Islet of Langerhans (tissue), 1 donor: ENCODE measurements around the gene SYNE2.
"Not testable (repeated sequence)": the region's sequence is repeated elsewhere in the genome, so short reads cannot be mapped to it uniquely, and the experiment has no call there.

Source experiments
- FAIRE-seq: peaks from one replicate; lab custom pipeline; 2011; peaks lifted over from hg19 to GRCh38; lab: Jason Lieb, UNC

SYNE2 gene

DNA sequence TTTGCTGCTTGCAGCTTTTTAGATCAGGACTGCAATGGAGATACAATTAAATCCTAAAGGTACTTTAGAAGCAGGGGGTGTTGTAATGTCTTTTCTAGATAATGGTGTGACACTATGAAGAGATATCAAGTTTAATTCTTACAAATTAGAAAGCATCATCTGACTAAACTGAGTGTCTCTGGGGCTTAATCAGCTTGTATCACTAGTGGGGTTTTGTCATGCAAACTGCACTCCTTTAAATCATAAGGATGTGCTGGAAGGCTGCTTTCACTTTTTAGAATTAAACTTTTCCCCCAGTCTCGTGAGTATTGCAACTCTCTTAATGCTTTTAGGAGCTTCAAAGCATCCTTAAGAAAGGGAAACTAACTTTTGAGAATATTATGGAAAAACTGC is 222.8 kb downstream of the SYNE2 start:
- FAIRE-seq: no peak

DNA sequence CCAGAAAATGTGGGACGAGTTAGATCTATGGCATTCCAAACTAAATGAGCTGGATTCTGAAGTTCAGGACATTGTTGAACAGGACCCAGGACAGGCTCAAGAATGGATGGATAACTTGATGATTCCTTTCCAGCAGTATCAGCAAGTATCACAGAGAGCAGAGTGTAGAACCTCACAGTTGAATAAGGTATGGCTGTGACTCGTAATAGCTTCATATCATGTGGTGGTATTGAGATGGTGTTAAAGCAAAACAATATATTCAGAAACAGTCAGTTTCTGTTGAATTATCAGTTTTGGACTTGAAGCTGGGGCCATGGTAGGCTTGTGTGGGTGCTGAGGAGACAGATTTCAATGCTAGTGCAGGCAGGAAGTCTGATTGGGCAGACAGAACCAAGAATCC is 227.6 kb downstream of the SYNE2 start:
- no peak for FAIRE-seq

DNA sequence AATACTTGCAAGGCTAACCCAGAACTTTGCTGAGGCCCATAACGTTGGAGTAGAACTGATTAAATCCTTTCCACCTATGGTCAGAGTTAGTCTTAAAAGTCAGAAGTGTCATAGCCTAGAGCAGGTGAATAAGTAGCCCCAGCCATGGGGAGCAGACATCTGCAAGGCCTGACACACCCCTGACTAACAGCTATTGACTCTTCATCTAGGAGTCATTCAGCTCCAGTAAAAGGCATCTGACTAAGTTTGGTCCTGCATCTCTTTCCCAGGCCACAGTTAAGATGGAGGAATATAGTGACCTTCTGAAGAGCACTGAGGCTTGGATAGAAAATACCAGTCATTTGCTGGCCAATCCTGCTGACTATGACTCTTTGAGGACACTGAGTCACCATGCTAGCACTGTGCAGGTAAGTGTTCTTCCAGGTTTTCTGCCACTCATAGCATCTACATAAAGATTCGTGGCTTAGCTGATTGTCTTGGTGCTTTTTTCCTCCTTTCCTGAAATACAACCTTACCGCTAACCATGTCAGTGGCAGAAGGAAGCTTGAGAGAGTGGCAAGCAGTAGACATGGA is 228.5 kb downstream of the SYNE2 start:
- FAIRE-seq: no peak

DNA sequence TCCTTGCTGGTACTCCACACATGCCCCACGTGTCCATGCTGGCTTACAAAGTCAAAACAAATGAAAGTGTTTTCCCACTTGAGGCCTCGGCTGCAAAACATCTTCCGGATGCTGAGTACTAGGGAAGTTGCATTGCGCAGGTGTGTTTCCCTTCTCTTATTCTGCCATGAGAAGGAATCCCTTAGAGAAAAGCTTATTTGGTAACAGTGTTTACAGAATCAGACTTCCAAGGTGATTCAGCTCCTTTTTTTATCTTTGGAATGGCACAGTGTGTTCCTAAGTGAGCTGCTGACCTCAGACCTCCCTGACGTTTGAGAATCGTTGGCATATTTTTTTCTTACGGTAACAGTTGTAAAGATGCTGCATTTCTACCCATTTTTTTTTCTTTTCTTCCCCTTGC is 230.0 kb downstream of the SYNE2 start:
- FAIRE-seq: no peak

DNA sequence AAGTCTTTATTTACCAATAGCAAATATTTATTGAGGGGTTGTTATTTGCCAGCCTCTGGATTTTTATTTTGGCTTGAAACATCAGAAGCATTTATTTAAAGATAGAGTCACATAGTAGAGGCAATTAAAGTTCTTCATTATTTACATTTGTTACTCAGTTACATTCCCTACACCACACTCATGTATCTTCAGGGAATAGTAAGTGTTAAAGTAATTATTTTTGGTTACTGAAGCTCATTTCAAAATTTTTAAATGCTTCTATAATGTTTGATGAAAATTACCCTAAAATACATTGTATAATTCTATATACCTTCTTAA is 235.8 kb downstream of the SYNE2 start:
- FAIRE-seq: no peak

DNA sequence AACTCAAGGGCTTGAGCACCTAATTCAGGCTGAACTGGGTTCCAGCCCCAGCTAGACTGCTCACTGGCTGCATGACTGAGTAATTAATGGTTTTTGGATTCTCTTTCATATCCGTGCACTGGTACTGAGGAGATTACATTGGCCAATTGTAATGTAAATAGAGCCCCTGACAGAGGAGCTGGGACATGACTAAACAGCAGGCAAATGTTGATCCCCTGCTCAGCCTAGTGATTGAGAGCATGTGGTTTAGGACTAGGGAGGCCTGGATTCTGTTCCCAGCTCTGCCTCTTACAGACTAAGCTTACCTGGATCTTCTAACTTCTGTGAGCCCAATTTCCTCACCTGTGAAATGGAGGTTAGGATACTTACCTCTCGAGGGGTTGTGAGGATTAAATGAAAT is 237.1 kb downstream of the SYNE2 start:
- no peak for FAIRE-seq

DNA sequence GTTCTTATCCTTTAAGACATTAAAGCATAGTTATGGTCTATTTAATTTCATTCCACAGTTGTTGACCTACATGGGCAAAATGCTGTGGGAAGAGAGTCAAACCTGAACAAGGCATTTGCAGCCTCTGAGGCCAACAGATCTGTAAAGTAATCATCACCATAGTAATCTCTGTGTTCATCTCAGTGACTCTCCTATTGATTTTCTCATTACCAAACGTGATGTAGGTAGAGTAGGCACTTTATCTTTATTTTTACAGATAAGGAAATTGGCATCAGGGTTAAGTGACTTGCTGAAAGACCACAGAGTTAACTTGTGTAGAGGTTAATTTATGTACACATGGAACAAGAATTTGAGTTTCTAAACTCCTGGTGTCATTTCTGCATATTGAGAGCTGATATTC is 238.4 kb downstream of the SYNE2 start:
- FAIRE-seq: no peak

DNA sequence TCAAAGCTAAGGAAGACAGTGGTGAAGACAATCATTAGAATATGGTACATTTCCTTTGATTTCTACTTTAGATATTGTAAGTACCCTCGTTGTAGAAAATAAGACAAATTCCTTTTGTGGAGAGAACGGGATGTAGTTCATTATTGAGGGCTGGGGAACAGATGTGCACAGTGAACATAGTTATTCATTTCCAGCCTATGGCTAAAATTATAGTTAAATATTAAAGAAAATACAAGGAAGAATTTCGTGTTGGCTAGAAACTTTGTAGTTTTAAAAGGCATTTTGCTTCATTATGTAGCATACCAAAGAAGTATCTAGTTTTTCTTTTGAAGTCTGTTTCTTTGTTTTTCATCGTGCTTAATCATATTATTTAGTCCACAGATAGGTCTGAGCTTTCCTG is 239.5 kb downstream of the SYNE2 start:
- no peak for FAIRE-seq

DNA sequence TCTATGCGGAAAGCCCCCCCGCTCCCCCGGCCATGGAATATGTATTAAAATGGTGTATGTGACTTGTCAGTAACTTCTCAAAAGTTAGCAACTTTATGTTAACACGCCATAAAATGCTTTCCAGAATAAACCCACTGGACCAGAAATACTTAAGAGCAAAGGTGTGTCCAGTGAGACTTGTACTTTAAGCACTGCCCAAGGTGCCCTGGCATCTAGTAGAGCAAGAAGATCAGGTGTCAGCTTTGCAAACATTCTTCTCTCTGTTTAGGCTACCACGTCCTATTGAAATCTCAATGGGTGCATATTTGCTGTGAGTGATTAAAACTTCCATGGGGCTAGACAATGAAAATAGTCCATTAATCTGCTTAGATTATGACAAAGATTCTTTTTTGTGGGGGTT is 240.1 kb downstream of the SYNE2 start:
- no peak for FAIRE-seq

DNA sequence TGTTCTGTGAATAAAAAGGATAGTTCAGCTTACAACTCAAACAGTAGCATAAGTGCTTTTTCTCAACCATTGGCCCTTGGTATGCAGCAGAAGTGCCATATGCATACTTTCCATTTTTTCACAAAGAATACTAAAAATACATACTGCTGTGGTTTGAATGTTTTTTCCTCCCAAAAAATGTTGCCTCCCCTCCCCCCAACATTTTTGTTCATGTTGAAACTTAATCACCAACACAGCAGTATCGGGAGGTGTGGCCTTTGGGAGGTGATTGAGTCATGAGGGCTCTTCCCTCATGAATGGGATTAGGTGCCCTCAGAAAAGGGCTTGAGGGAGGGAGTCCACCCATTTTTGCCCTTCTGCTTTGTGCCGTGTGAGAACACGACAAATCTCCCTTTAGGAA is 242.8 kb downstream of the SYNE2 start:
- FAIRE-seq: no peak

DNA sequence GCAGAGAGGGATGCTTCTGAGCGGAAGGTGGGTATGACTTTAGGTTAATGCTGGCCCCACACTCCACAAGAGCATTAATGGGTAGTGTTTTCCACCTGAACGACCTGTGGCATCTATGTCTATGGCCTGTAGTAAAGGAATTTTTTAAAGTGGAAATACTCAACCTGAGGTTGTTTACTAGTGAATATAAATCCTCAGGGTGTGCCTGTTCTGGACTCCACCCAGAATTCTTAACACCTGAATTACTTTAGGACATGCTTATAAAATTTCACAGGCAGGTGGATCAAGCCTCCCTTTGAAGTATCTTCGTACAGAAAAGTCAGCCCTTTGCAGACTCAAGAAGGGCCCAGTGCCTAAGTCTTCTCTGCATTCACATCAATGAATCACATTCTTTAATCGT is 245.3 kb downstream of the SYNE2 start:
- no peak for FAIRE-seq

DNA sequence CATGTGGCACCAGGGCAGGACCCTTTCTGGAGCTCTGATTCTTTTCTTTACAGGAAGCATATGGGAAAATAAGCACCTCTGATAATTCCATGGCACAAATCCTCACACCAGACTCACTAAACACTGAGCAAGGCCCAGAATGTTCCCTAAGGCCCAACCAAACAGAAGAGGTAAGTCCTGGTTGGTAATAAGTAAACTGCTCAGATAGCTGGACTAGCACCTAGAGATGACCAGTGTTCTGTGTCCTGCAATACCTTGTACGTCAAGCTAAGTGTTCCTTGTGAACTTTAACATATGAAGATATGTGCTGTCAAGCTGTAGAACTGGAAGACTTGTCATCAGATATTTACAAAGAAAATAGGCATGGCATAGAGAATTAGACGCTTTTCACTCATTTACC is 254.6 kb downstream of the SYNE2 start:
- FAIRE-seq: no peak

DNA sequence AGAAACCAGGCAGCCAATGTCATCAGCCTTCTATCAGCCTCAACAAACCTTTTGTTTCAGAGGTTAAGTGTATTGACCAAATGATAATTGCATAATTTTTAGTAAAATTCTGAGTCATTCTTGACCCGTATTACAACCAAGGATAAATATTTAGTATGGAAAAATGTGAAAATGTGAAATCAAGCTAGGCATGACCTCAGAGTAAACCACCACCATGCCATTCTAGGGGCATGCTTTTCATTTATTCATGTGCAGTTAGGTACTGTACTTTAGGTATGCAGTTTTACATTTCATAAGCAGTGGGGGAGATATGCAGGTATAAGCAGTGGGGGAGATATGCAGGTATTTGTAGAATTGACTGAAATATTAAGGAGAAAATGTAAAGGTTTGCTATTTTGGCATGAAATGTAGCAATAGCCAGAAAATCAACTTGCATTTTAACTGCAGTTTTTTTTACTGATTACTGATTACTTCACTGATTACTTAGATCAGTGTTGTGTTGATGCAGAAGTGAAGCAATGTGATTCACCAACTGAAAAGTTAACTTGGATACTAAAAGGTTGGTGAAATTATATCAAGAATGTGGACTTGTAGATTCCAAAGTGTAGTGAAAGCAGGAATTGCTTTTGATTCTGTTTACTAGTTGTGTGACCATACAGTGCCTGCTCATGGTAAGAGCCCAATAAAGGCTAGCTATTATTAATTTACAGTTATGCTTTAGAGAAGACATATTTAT is 257.2 kb downstream of the SYNE2 start:
- peak; percentile 89 for FAIRE-seq

DNA sequence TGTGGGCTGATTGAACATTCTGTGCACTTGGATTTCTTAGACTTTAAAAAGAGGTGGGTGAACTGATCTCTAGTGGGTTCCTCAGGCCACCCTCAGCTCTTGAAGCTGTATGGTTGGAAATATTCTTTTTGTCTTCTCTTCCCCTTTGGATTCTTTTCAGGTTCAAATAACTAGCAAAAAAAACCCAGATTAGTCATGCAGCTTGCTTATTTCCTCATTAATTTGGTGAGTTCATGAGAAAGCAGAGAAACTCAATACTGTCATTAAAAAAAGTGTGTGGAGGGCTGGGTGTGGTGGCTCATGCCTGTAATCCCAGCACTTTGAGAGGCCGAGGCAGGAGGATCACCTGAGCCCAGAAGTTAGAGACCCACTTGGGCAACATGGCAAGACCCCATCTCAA is 258.0 kb downstream of the SYNE2 start:
- no peak for FAIRE-seq

DNA sequence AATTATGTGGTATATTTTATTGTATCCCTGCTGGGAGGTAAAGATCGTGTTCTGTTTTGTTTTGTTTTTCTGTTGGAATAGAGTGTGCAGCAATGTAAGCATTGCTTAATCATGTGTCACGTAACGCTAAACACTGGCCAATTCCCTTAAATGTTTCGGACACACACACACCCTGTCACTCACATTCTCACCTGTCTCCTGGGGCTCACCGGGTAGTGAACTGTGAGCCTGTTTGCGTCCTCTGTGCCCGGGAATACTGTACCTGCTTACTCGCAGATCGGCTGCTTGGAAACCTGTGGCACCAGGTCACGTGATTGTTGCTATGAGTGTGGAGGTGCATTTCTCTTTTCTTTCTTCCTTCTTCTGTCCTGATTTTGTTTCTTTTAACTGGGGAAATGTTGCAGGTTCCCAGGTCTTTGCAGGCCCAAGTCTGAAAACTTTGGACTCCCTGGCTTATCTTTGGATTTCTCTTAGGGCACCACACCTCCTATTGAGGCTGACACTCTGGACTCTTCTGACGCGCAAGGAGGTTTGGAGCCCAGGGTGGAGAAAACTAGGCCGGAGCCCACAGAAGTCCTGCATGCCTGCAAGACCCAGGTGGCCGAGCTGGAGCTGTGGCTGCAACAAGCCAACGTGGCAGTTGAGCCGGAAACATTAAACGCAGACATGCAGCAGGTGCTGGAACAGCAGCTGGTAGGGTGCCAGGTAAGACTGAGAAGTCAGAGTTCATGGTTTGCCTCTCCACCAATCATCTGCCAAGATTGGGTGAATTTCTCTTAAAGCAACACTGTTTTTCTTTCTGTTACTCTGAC is 260.3 kb downstream of the SYNE2 start:
- peak; percentile 58 for FAIRE-seq

DNA sequence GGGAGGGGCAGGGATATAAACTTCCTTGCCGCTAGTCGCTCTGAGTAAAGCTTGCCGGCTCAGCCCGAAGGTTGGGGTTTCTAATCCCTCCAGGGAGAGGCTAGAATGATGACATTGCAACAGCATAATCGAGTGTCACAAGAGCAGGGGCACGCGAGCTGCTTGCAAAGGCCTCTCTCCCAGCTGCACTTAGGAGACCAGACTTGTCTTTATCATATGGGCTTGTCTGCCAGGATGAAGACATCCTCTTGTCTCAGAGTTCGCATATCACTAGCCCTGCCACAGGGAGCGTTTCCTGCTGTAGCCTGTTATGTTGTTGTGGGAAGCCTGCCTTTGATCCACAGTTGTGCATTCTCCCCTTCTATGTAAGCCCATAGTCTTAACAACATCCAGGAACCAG is 261.4 kb downstream of the SYNE2 start:
- FAIRE-seq: no peak

DNA sequence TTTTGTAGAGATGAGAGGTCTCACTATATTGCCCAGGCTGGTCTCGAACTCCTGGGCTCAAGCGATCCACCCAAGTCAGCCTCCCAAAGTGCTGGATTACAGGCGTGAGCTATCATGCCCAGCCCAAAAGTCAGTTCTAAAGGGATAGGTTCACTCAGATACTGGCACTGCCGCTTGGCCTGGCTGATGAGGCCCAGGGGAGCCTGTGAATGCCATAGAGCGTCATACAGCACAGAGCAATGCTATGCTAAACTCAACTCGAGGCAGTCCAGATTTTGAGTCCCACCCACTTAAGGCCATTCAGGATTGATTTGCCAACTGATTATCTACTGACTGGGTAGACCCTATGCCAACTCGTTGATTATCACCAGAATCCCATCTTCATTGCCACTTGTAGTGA is 262.0 kb downstream of the SYNE2 start:
- FAIRE-seq: no peak

DNA sequence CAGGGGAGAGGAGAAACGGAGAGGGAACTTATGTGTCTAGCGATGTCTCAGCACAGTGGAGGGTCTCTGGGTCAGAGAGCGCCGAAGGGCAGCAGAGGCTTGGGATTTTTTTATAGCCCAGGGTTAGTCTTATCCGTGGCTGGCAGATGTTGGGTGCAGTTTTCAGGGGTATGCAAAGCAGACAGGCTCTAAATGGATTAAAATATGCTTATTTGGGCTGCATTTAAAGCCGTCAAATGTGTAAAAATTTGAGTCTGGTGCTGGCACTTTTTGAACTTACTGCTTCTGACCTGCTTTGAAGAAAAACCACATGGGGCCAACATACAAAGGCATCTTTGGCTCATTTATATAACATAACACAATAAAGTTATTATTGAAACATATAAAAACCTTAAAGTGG is 262.6 kb downstream of the SYNE2 start:
- no peak for FAIRE-seq

DNA sequence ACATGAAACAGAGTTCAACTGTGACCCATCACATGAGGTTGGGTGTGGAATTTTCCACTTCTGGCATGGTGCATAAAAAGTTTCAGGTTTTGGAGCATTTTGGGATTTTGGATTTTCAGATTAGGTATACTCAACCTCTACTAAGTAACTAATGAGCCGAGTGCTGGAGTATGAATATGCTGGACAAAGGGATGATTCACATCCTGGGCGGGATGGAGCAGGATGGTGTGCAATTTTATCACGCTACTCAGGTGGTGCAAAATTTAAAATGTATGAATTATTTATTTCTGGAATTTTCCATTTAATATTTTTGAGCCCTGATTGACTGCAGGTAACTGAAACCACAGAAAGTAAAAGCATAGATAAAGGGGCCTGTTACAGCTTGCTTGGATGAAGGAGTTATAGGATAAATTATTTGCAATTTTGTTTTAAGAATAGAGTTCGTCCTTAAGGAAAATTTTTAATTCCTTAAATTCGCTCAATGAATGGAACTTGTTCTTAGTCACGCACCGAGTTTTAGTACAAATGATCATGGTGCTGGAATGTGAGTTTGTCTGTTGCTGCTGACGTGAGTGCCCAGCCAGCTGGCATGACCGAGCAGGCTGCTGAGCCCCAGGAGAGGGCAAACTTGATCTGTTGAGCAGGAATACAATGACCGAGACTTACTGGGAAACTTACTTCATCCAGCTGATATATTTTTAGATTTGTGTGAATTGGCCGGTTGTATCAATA is 265.0 kb downstream of the SYNE2 start:
- FAIRE-seq: no peak

DNA sequence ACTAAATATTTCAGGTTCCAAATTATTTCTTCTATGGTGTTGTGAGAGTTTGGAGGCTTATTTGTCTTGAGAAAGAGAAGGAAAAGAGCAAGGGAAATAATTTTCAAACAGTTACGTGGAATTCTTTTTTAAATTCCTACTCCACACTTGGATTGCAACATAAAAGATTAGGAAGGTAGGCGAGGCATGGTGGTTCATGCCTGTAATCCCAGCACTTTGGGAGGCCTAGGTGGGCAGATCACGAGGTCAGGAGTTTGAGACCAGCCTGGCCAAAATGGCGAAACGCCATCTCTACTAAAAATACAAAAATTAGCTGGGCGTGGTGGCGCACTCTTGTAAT is 265.6 kb downstream of the SYNE2 start:
- FAIRE-seq: not testable (repeated sequence)

DNA sequence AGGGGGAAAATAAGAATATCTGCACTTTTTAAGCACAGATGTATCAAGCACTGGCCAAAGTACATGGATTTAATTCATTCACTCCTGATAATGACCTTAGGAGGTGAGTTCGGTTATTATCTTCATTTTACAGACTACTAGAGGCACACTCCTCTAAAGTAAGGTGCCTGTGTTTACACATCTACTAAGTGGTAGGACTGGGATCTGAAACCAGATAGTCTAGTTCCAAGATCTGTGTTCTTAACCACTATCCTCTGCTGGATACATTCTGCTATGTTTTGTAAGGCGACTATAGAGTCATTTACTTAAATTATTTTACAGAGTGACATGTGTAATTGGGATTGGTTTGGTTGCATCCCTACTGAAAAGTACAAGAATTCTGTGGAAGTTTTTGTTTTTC is 266.1 kb downstream of the SYNE2 start:
- FAIRE-seq: no peak

DNA sequence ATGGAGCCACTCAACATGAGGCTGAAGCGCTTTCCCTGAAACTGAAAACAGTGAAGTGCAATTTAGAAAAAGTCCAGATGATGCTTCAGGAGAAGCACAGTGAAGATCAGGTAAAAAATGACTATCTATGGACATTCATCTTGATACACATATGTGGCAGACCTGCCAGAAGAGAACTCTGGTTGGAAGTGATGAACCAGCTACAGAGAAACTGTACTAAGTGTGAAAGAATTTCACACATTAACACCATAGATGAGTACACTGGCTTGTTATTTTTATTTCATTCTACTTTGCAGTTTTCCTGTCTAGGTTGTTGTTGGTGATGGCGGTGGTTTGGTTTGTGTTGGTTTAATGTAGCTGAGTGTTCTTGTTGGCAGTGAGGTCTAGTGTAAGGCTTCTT is 266.7 kb downstream of the SYNE2 start:
- no peak for FAIRE-seq

DNA sequence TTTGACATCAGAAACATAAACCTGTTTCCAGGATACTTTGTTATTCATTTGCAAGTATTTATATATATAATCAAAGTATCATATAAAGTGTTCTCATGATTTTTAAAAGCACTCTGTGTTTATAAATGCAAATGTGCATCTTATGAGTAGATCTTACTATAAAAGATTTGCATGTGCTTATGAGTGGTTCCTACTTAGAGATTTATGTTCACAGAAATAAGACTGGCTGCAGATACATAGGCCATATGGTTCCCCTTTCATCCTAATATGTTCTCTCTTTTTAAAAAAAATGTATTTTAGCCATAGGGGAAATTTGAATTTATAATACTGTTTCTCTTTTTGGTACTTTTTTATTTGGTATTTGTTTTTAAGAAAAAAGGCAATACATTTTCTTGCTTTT is 267.2 kb downstream of the SYNE2 start:
- FAIRE-seq: no peak
